H9 (cell line): ENCODE results near the gene MATN4. TPM values are rescaled to one million over a fixed set of nuclear protein-coding genes. Genes with fewer than 3 reads are reported as not detected.

Experiments
- DNase-seq: peaks from one replicate; pipeline ENCODE4 v3.0.0-alpha.2; 2017
- H2AFZ ChIP-seq: one replicate; pipeline ENCODE4 v1.6.1; 2013; ENCODE audit warnings: mild to moderate bottlenecking, low read length, control low read depth, moderate library complexity
- H2AK5ac ChIP-seq: 2 replicates; pipeline ENCODE4 v1.6.1; 2013; ENCODE audit warnings: low read length, control low read depth, mixed read lengths; ENCODE audit not compliant: insufficient read length
- H2BK120ac ChIP-seq: one replicate; pipeline ENCODE4 v1.6.1; 2013; ENCODE audit warnings: low read depth, mild to moderate bottlenecking, low read length, control low read depth, inconsistent platforms; ENCODE audit not compliant: poor library complexity, severe bottlenecking
- H2BK12ac ChIP-seq: 2 replicates; pipeline ENCODE4 v1.6.1; 2013; ENCODE audit warnings: low read length, control low read depth, mixed read lengths, low read depth; ENCODE audit not compliant: insufficient read length
- H2BK15ac ChIP-seq: 2 replicates; pipeline ENCODE4 v1.6.1; 2013; ENCODE audit warnings: low read depth, low read length, control low read depth
- H2BK20ac ChIP-seq: one replicate; pipeline ENCODE4 v1.6.1; 2013; ENCODE audit warnings: low read depth, mild to moderate bottlenecking, low read length, control low read depth, inconsistent platforms; ENCODE audit not compliant: poor library complexity, severe bottlenecking
- H2BK5ac ChIP-seq: 2 replicates; pipeline ENCODE4 v1.6.1; 2013; ENCODE audit warnings: low read length, control low read depth, mixed read lengths; ENCODE audit not compliant: insufficient read length
- H3K14ac ChIP-seq: 2 replicates; pipeline ENCODE4 v1.6.1; 2013; ENCODE audit warnings: low read length, control low read depth; ENCODE audit not compliant: insufficient read depth
- H3K18ac ChIP-seq: 2 replicates; pipeline ENCODE4 v1.6.1; 2013; ENCODE audit warnings: low read depth, mild to moderate bottlenecking, mixed read lengths, low read length, control low read depth; ENCODE audit not compliant: insufficient read length
- H3K23ac ChIP-seq: 2 replicates; pipeline ENCODE4 v1.6.1; 2013; ENCODE audit warnings: low read length, control low read depth, mixed read lengths, low read depth; ENCODE audit not compliant: insufficient read length
- H3K23me2 ChIP-seq: 2 replicates; pipeline ENCODE4 v1.6.1; 2013; ENCODE audit warnings: low read depth, mild to moderate bottlenecking, mixed read lengths, low read length, control low read depth; ENCODE audit not compliant: insufficient read length, poor library complexity, severe bottlenecking
- H3K27ac ChIP-seq: 2 replicates; pipeline ENCODE4 v1.5.1; 2013; ENCODE audit warnings: low read length, control low read depth, mixed read lengths, low read depth; ENCODE audit not compliant: insufficient read length
- H3K27me3 ChIP-seq: 2 replicates; pipeline ENCODE4 v1.6.1; 2013; ENCODE audit warnings: low read length, control low read depth, inconsistent platforms; ENCODE audit not compliant: insufficient read depth
- H3K4ac ChIP-seq: 2 replicates; pipeline ENCODE4 v1.6.1; 2013; ENCODE audit warnings: low read depth, mild to moderate bottlenecking, control low read depth, inconsistent platforms, low read length, moderate library complexity
- H3K4me1 ChIP-seq: 2 replicates; pipeline ENCODE4 v1.6.1; 2013; ENCODE audit warnings: low read length, control low read depth, inconsistent platforms; ENCODE audit not compliant: insufficient read depth
- H3K4me2 ChIP-seq: 2 replicates; pipeline ENCODE4 v1.6.1; 2013; ENCODE audit warnings: low read length, control low read depth, mixed read lengths; ENCODE audit not compliant: insufficient read length, insufficient read depth
- H3K56ac ChIP-seq: 2 replicates; pipeline ENCODE4 v1.6.1; 2013; ENCODE audit warnings: low read depth, mild to moderate bottlenecking, mixed read lengths, low read length, control low read depth; ENCODE audit not compliant: insufficient read length
- H3K79me1 ChIP-seq: 2 replicates; pipeline ENCODE4 v1.6.1; 2013; ENCODE audit warnings: low read depth, mild to moderate bottlenecking, moderate library complexity, low read length, control low read depth, inconsistent platforms; ENCODE audit not compliant: insufficient read depth, poor library complexity, severe bottlenecking
- H3K79me2 ChIP-seq: 2 replicates; pipeline ENCODE4 v1.6.1; 2013; ENCODE audit warnings: low read length, control low read depth, inconsistent platforms; ENCODE audit not compliant: insufficient read depth
- H3K9ac ChIP-seq: 2 replicates; pipeline ENCODE4 v1.6.1; 2013; ENCODE audit warnings: low read length, control low read depth, mixed read lengths; ENCODE audit not compliant: insufficient read length; ENCODE audit errors: extremely low read depth
- H3K9me3 ChIP-seq: one replicate; pipeline ENCODE4 v1.6.1; 2013; ENCODE audit warnings: low read depth, low read length, inconsistent platforms; ENCODE audit not compliant: control insufficient read depth
- H3T11ph ChIP-seq: one replicate; pipeline ENCODE4 v1.6.1; 2013; ENCODE audit warnings: mild to moderate bottlenecking, low read length, control low read depth, inconsistent platforms
- H4K20me1 ChIP-seq: one replicate; pipeline ENCODE4 v1.6.1; 2013; ENCODE audit not compliant: control insufficient read depth, insufficient read length, insufficient read depth
- H4K5ac ChIP-seq: 2 replicates; pipeline ENCODE4 v1.6.1; 2013; ENCODE audit warnings: low read depth, mild to moderate bottlenecking, mixed read lengths, low read length, control low read depth; ENCODE audit not compliant: insufficient read length
- H4K8ac ChIP-seq: replicated peaks from 2 replicates; pipeline ENCODE4 v1.6.1; 2013; ENCODE audit warnings: low read length, control low read depth, mixed read lengths, low read depth; ENCODE audit not compliant: insufficient read length
- H4K91ac ChIP-seq: 2 replicates; pipeline ENCODE4 v1.6.1; 2013; ENCODE audit warnings: low read depth, mild to moderate bottlenecking, moderate library complexity, mixed read lengths, low read length, control low read depth; ENCODE audit not compliant: insufficient read length
- H3K27ac Mint-ChIP-seq, 3 experiments: 2 replicates in 2 of 3; 3 replicates in 1 of 3; pipeline ENCODE4 v1.8.0; 2020 to 2021; ENCODE audit warnings: mixed read lengths in 3 of 3, mild to moderate bottlenecking in 1 of 3, moderate library complexity in 1 of 3
- H3K27me3 Mint-ChIP-seq: 2 replicates; pipeline ENCODE4 v1.8.0; 2021; ENCODE audit warnings: low read depth, mild to moderate bottlenecking, moderate library complexity, mixed read lengths
- H3K36me3 Mint-ChIP-seq, 3 experiments: 2 replicates in 2 of 3; 3 replicates in 1 of 3; pipeline ENCODE4 v1.8.0; 2020 to 2021; ENCODE audit warnings: low read depth in 3 of 3, mixed read lengths in 3 of 3; ENCODE audit not compliant: insufficient read depth in 1 of 3
- H3K4me1 Mint-ChIP-seq, 2 experiments: 2 replicates each; pipeline ENCODE4 v1.8.0; 2020; ENCODE audit warnings: mixed read lengths in 2 of 2
- H3K4me3 Mint-ChIP-seq, 2 experiments: 2 replicates in 1 of 2; 3 replicates in 1 of 2; pipeline ENCODE4 v1.8.0; 2020 to 2021; ENCODE audit warnings: mild to moderate bottlenecking in 2 of 2, mixed read lengths in 2 of 2, moderate library complexity in 1 of 2
- H3K9me3 Mint-ChIP-seq, 2 experiments: 2 replicates in 1 of 2; 3 replicates in 1 of 2; pipeline ENCODE4 v1.8.0; 2020; ENCODE audit warnings: mild to moderate bottlenecking in 2 of 2, mixed read lengths in 2 of 2, moderate library complexity in 1 of 2
- WGBS: extraction: QIAGEN DNeasy Blood & Tissue Kit; methylation state at CpG from one replicate; pipeline ENCODE4 v1.1.7; 2013; ENCODE audit warnings: missing lambda C conversion rate, low lambda C conversion rate, mixed read lengths; ENCODE audit not compliant: insufficient read length; ENCODE audit errors: extremely low coverage; 5-methylcytosine and 5-hydroxymethylcytosine counted together
- total RNA-seq: library from RNA; stranded (reverse); gene quantifications from 2 replicates; pipeline ENCODE4 v1.2.1, GENCODE V29; 2021
- TF ChIP-seq, protein P1 (sequence below): fragments of 200-600 bp; sonication (generic); conservative IDR thresholded peaks from 3 replicates; pipeline ENCODE4 v1.8.0; 2021; ENCODE audit warnings: antibody characterized with exemption, mild to moderate bottlenecking

Gene MATN4
- total RNA-seq, 1 experiment from 2014 or later = 0.11 TPM

DNA sequence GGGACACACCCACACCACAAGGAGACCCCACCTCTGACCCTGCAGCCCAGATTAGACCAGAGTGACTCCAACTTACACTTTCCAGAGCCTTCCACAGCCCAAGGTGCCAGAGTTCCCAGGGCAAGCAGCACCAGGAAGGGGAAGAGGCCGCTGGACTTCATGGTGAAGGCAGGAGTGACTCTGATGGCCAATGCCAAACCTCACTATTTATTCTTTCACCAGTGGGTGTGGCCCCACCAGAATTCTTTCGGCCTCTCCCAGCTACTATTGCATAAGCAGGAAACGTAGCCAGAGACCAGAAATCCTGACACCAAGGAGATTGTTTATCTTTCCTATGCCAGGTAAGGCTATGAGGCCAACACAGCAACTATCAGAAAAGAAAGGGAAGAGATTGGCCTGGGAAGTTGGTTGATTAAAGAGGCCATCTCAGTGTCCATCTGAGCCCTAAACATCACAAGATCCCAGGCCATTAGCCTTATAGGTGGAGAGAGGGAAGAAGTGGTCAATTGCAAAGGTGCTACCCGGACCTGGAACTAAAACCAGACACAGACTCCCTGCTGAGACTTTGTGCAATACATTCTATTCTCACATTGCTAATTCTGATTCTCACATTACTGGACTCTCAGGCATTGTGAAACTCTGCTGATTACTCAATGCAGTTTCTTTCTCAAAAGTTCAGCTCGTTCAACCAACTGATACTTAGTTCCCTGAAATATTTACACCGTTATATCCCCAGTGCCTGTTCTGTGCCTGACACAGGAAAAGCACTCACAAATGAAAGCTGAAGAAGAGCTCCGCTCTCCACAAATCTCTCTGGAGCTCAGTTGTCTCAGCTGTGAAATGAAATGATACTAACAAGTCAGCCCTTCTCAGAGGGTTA lies 53.5 kb downstream of the MATN4 start, which contains the start of gene SLPI:
Gene SLPI, minus strand, starts transcription at position 182 of the 880 bp plus-strand sequence. Its CDS starts 21 bp downstream, at position 161.
- no CpG with 5 or more reads among the region's 7 CpGs for WGBS
- Histone ChIP-seq H3K4ac (no peak within 1 kb of the TSS), H4K91ac (no peak within 1 kb of the TSS), H3T11ph (no peak within 1 kb of the TSS), H2BK120ac (no peak within 1 kb of the TSS), H3K4me2 (no peak within 1 kb of the TSS), H3K27ac (no peak within 1 kb of the TSS), H2BK12ac (no peak within 1 kb of the TSS), H3K79me2 (no peaks in the 10 kb centered on the region), H2BK20ac (no peak within 1 kb of the TSS), H3K9me3 (no peaks in the 10 kb centered on the region), H4K8ac (no peak within 1 kb of the TSS), H2BK15ac (no peak within 1 kb of the TSS), H3K23ac (no peak within 1 kb of the TSS), H3K9ac (no peak within 1 kb of the TSS), H3K14ac (no peak within 1 kb of the TSS), H2AK5ac (no peak within 1 kb of the TSS), H4K5ac (no peak within 1 kb of the TSS), H3K27me3 (no peaks in the 10 kb centered on the region), H2AFZ (no peak within 1 kb of the TSS), H3K79me1 (no peaks in the 10 kb centered on the region), H3K18ac (no peak within 1 kb of the TSS), H3K56ac (no peak within 1 kb of the TSS), H2BK5ac (no peak within 1 kb of the TSS), H3K4me1 (peaks cover 4% of the 10 kb centered on the region; the same call in 1 of the 2 replicates), H4K20me1 (no peaks in the 10 kb centered on the region), H3K23me2 (no peaks in the 10 kb centered on the region)
- peaks cover 15% of the 10 kb centered on the region for H3K27me3 Mint-ChIP-seq
- no peak for DNase-seq
- H3K4me3 Mint-ChIP-seq = no peak within 1 kb of the TSS
- TF ChIP-seq, protein P1, sequence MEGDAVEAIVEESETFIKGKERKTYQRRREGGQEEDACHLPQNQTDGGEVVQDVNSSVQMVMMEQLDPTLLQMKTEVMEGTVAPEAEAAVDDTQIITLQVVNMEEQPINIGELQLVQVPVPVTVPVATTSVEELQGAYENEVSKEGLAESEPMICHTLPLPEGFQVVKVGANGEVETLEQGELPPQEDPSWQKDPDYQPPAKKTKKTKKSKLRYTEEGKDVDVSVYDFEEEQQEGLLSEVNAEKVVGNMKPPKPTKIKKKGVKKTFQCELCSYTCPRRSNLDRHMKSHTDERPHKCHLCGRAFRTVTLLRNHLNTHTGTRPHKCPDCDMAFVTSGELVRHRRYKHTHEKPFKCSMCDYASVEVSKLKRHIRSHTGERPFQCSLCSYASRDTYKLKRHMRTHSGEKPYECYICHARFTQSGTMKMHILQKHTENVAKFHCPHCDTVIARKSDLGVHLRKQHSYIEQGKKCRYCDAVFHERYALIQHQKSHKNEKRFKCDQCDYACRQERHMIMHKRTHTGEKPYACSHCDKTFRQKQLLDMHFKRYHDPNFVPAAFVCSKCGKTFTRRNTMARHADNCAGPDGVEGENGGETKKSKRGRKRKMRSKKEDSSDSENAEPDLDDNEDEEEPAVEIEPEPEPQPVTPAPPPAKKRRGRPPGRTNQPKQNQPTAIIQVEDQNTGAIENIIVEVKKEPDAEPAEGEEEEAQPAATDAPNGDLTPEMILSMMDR = no peak
- H3K36me3 Mint-ChIP-seq = no peaks in the 10 kb centered on the region
- no peaks in the 10 kb centered on the region for H3K9me3 Mint-ChIP-seq
- no peak within 1 kb of the TSS for H3K27ac Mint-ChIP-seq
- peaks cover 16 to 21% of the 10 kb centered on the region in 2 experiments for H3K4me1 Mint-ChIP-seq
